Heart left ventricle (tissue), 16 donors: Measurements from ENCODE around the gene CARD14. TPM values are rescaled to one million over a fixed set of nuclear protein-coding genes. Genes with fewer than 3 reads are reported as not detected.
A peak's percentile ranks its signal among the peaks of the same experiment; 100 is the strongest.
"Not testable (repeated sequence)": the region's sequence is repeated elsewhere in the genome, so short reads cannot be mapped to it uniquely, and the experiment has no call there.

Source experiments
- ATAC-seq, 4 donors: fragments of 200-7000 bp; cut with Tn5 transposase; one replicate each; pipeline ENCODE4 v1.9.1; 2020 to 2022; ENCODE audit warnings: moderate library complexity in 4 of 4, mild to moderate bottlenecking in 3 of 4, moderate number of reproducible peaks in 1 of 4
- DNase-seq, 5 donors: peaks; one replicate each; pipeline ENCODE4 v3.0.0-alpha.2; 2020
- H3K27ac ChIP-seq, 12 donors: fragments of 200-600 bp; sonication (generic) in 4 of 12; one replicate each; pipeline versions ENCODE4 v1.5.0 to v1.8.0; 2016 to 2022; ENCODE audit warnings: mild to moderate bottlenecking in 2 of 12
- H3K27me3 ChIP-seq, 9 donors: fragments of 200-600 bp; sonication (generic) in 2 of 9; one replicate each; pipeline versions ENCODE4 v1.5.1 to v1.8.0; 2016 to 2022; ENCODE audit warnings: mild to moderate bottlenecking in 3 of 9
- H3K36me3 ChIP-seq, 9 donors: fragments of 200-600 bp; sonication (generic) in 2 of 9; one replicate each; pipeline versions ENCODE4 v1.5.0 to v1.8.0; 2018 to 2022; ENCODE audit warnings: mild to moderate bottlenecking in 2 of 9
- H3K4me1 ChIP-seq, 12 donors: fragments of 200-600 bp; sonication (generic) in 4 of 12; one replicate each; pipeline versions ENCODE4 v1.5.0 to v1.8.0; 2016 to 2022; ENCODE audit warnings: mild to moderate bottlenecking in 3 of 12
- H3K4me3 ChIP-seq, 12 donors: fragments of 200-600 bp; sonication (generic) in 4 of 12; one replicate each; pipeline versions ENCODE4 v1.5.0 to v1.8.0; 2017 to 2022; ENCODE audit warnings: mild to moderate bottlenecking in 9 of 12, moderate library complexity in 4 of 12
- H3K9me3 ChIP-seq, 12 donors: fragments of 200-600 bp; sonication (generic) in 4 of 12; one replicate each; pipeline versions ENCODE4 v1.5.0 to v1.8.0; 2016 to 2022; ENCODE audit warnings: mild to moderate bottlenecking in 1 of 12
- CTCF ChIP-seq, 12 donors: fragments of 200-600 bp; sonication (generic) in 4 of 12; IDR thresholded peaks; one replicate each; pipeline versions ENCODE4 v1.5.0 to v1.8.0; 2018 to 2022; ENCODE audit warnings: antibody characterized with exemption in 12 of 12, mild to moderate bottlenecking in 5 of 12
- POLR2A ChIP-seq, 2 donors: fragments of 450-650 bp; IDR thresholded peaks; one replicate each; pipeline ENCODE4 v1.6.1; 2017; ENCODE audit warnings: antibody characterized with exemption in 2 of 2, mild to moderate bottlenecking in 2 of 2, moderate library complexity in 2 of 2
- WGBS, 4 donors: extraction: QIAGEN DNeasy Blood & Tissue Kit in 2 of 4; methylation state at CpG; one replicate each; pipeline versions ENCODE4 v1.1.5 to v1.1.7; 2013 to 2018; 5-methylcytosine and 5-hydroxymethylcytosine counted together
- intact Hi-C, 10 donors: fragments of 100-400 bp; cut with DNase I; formaldehyde crosslinking; loops; one replicate each; pipeline versions ENCODE4 v1.11.1 to v1.14.2; 2022
- polyA plus RNA-seq, 2 donors: library from polyadenylated mRNA; stranded (reverse); fragments of 200-250 nt; gene quantifications; one replicate each; pipeline ENCODE4 v1.2.3, GENCODE V29; 2013
- total RNA-seq, 9 donors: library from RNA; depleted of rRNA in 2 of 9; stranded (reverse); fragments of >200 nt in 2 of 9; fragmentation: NEBNext Ultra II Directional in 3 of 9; extraction: Animal tissue kit (Norgen Biotek cat#: 25700) in 3 of 9; gene quantifications; one replicate each; pipeline versions ENCODE4 v1.1.0 to v1.2.4, GENCODE V29; 2016 to 2023
- donor health status: ischemic (EF 13 %, LVEDD 7.1; RV severe dilation, severe dysfunction).
- donor health status: healthy with polysubstance abuse.
- donor health status: DM: no; HTN: yes; CAD: no.
- donor health status: DM: no; HTN: no; CAD: no.
- donor health status: ischemic (EF 25% LVEDD 6.9; RV normal size, moderate dysfunction).
- donor health status: ischemic (EF 25% LVEDD 5.7; RV mildly dilated, moderate dysfunction).
- donor health status: healthy.
- donor health status: DM: yes; HTN: yes; CAD: no.
- donor health status: ischemic (EF 35%, LVEDD 5.7; RV mildly dilated, moderate dysfunction).
- donor health status: nonischemic (EF 11% LVEDD 7.7; RV severe dilation, severe dysfunction).
- donor health status: DM: yes; HTN: yes; CAD: no.
- donor health status: PGD.
- donor health status: ischemic (EF 29% LVEDD 5.4; RV normal size, mild dysfunction).
- donor health status: nonischemic (EF 23%, LVEDD 6.1; RV moderate dilation, normal function).

CARD14 gene
- total and polyA plus RNA-seq, 11 donors = 0.11 to 0.44 (median 0.19) TPM; not detected in 5

- TF ChIP-seq CTCF (IDR thresholded peaks at IDR 0.05) (no peak), POLR2A (IDR thresholded peaks at IDR 0.05) (no peak)
- no peaks in the 10 kb centered on the region for H3K27me3 ChIP-seq
- H3K27ac ChIP-seq = no peak overlapping the region
- WGBS, 4 donors = 82 to 92% (median 86%) methylated on average over 13 to 14 of the region's 14 CpGs
- DNase-seq = no peak
- no peak for ATAC-seq
- intact Hi-C loops = no loop called here
- H3K9me3 ChIP-seq = no peaks in the 10 kb centered on the region
- H3K4me3 ChIP-seq = no peak overlapping the region
- H3K36me3 ChIP-seq = peaks cover 0 to 84% (median 47%) of the 10 kb centered on the region in 9 donors
- H3K4me1 ChIP-seq = peaks cover 0 to 4% (median 0%) of the 10 kb centered on the region in 12 donors
These were observed 72.7 kb downstream of the CARD14 start for GRCh38 chr17:80242505-80242904.

- DNase-seq (no peak), ATAC-seq (peak; percentile 39 to 74 (median 57))
- H3K36me3 ChIP-seq = peaks cover 0 to 83% (median 38%) of the 10 kb centered on the region in 9 donors
- peaks cover 0 to 4% (median 0%) of the 10 kb centered on the region in 12 donors for H3K4me1 ChIP-seq
- H3K4me3 ChIP-seq = no peak overlapping the region
- H3K27me3 ChIP-seq = no peaks in the 10 kb centered on the region
- intact Hi-C loops = no loop called here
- peak overlapping the region in 1 of 12 donors; percentile 34 for H3K27ac ChIP-seq
- TF ChIP-seq POLR2A (IDR thresholded peaks at IDR 0.05) = no peak
- no peak for TF ChIP-seq CTCF (IDR thresholded peaks at IDR 0.05)
- H3K9me3 ChIP-seq = no peaks in the 10 kb centered on the region
- 88 to 91% (median 91%) methylated on average over 20 to 26 of the region's 26 CpGs for WGBS, 4 donors
These were observed 74.0 kb downstream of the CARD14 start for GRCh38 chr17:80243526-80244433.

GRCh38 chr17:80244448-80244847, 74.6 kb downstream of the CARD14 start:
- DNase-seq, H3K9me3 ChIP-seq, H3K4me1 ChIP-seq, intact Hi-C loops, H3K27ac ChIP-seq, H3K4me3 ChIP-seq, ATAC-seq, H3K27me3 ChIP-seq: not testable (repeated sequence)
- peaks cover 0 to 87% (median 41%) of the 10 kb centered on the region in 9 donors for H3K36me3 ChIP-seq
- WGBS, 4 donors = 89 to 96% (median 91%) methylated on average over 6 of the region's 6 CpGs

- H3K27me3 ChIP-seq = no peaks in the 10 kb centered on the region
- peaks cover 0 to 4% (median 0%) of the 10 kb centered on the region in 12 donors for H3K4me1 ChIP-seq
- no peaks in the 10 kb centered on the region for H3K9me3 ChIP-seq
- H3K27ac ChIP-seq = no peak overlapping the region
- TF ChIP-seq POLR2A (IDR thresholded peaks at IDR 0.05) (no peak), CTCF (IDR thresholded peaks at IDR 0.05) (no peak)
- no peak for ATAC-seq
- 88 to 92% (median 90%) methylated on average over 22 of the region's 22 CpGs for WGBS, 4 donors
- intact Hi-C loops = no loop called here
- DNase-seq = no peak
- H3K36me3 ChIP-seq = peaks cover 0 to 87% (median 45%) of the 10 kb centered on the region in 9 donors
- no peak overlapping the region for H3K4me3 ChIP-seq
These were observed 75.2 kb downstream of the CARD14 start for GRCh38 chr17:80244871-80245509.
